Sigmoid colon (tissue), 4 donors: Measurements from ENCODE around the gene NTNG1.

Experiments
- CTCF ChIP-seq, 4 experiments: fragments of 450-650 bp in 3 of 4; fragments of 200-600 bp in 1 of 4; IDR thresholded peaks; one replicate each; pipeline ENCODE4 v1.5.1; 2016 to 2019; ENCODE audit warnings: antibody characterized with exemption in 4 of 4, mild to moderate bottlenecking in 3 of 4, moderate library complexity in 2 of 4
- EP300 ChIP-seq, 4 donors: sonication (generic); formaldehyde crosslinking; IDR thresholded peaks; one replicate each; pipeline ENCODE4 v1.6.1; 2017; ENCODE audit warnings: antibody characterized with exemption in 4 of 4
- POLR2A ChIP-seq, 2 donors: fragments of 450-650 bp; IDR thresholded peaks; one replicate each; pipeline ENCODE4 v1.6.1; 2016; ENCODE audit warnings: antibody characterized with exemption in 2 of 2, mild to moderate bottlenecking in 2 of 2, moderate library complexity in 2 of 2
- POLR2AphosphoS5 ChIP-seq, 4 donors: sonication (generic); formaldehyde crosslinking; IDR thresholded peaks; one replicate each; pipeline ENCODE4 v1.6.1; 2017; ENCODE audit warnings: antibody characterized with exemption in 4 of 4

GRCh38 chr1:107105914-107106313 lies 34.9 kb upstream of the NTNG1 start:
- no peak for TF ChIP-seq EP300 (IDR thresholded peaks at IDR 0.05)
- no peak for TF ChIP-seq CTCF (IDR thresholded peaks at IDR 0.05)
- TF ChIP-seq POLR2AphosphoS5 (IDR thresholded peaks at IDR 0.05): no peak
- no peak for TF ChIP-seq POLR2A (IDR thresholded peaks at IDR 0.05)
